ENCODE results near the gene LCTL. TPM values are rescaled to one million over a fixed set of nuclear protein-coding genes. Genes with fewer than 3 reads are reported as not detected.

LCTL gene
- polyA plus RNA-seq, 4 donors = 0.24 TPM; not detected in 3

DNA sequence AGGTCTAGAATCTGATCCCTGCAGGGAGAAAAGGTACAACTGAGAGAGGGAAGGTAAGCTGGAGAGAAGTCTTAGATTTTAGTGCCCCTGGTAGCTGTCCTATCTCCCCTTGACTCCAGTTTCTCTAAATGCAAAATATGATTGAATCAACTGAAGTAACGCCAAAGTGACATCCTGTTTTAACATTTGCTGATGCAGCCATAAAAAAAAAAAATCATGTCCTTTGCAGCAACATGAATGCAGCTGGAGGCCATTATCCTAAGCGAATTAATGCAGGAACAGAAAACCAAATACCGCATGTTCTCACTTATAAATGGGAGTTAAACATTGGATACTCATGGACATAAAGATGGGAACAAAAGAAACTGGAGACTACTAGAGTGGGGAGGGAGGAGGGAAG, 42.4 kb upstream of the LCTL start:
- H3K27ac ChIP-seq (ENCODE audit: low read depth in 1 of 3, low read length in 2 of 3) = no peak overlapping the region
- WGBS, 3 donors = 77 to 88% (median 86%) methylated on average over 3 of the region's 3 CpGs
- H3K27me3 ChIP-seq (ENCODE audit: control insufficient read depth in 3 of 3, insufficient read depth in 3 of 3, low read length in 3 of 3) = no peaks in the 10 kb centered on the region
- H3K36me3 ChIP-seq (ENCODE audit: control insufficient read depth in 3 of 3, insufficient read depth in 2 of 3, low read depth in 1 of 3, low read length in 3 of 3) = no peaks in the 10 kb centered on the region
- H3K4me3 ChIP-seq (ENCODE audit: low read depth in 1 of 3, low read length in 3 of 3) = no peak overlapping the region
- H3K4me1 ChIP-seq (ENCODE audit: control insufficient read depth in 3 of 3, insufficient read depth in 2 of 3, low read depth in 1 of 3, low read length in 2 of 3) = no peaks in the 10 kb centered on the region
- DNase-seq = no peak
- H3K9me3 ChIP-seq (ENCODE audit: control insufficient read depth in 2 of 2, insufficient read depth in 1 of 2, low read depth in 1 of 2, low read length in 1 of 2) = no peaks in the 10 kb centered on the region
- no peak for FAIRE-seq

DNA sequence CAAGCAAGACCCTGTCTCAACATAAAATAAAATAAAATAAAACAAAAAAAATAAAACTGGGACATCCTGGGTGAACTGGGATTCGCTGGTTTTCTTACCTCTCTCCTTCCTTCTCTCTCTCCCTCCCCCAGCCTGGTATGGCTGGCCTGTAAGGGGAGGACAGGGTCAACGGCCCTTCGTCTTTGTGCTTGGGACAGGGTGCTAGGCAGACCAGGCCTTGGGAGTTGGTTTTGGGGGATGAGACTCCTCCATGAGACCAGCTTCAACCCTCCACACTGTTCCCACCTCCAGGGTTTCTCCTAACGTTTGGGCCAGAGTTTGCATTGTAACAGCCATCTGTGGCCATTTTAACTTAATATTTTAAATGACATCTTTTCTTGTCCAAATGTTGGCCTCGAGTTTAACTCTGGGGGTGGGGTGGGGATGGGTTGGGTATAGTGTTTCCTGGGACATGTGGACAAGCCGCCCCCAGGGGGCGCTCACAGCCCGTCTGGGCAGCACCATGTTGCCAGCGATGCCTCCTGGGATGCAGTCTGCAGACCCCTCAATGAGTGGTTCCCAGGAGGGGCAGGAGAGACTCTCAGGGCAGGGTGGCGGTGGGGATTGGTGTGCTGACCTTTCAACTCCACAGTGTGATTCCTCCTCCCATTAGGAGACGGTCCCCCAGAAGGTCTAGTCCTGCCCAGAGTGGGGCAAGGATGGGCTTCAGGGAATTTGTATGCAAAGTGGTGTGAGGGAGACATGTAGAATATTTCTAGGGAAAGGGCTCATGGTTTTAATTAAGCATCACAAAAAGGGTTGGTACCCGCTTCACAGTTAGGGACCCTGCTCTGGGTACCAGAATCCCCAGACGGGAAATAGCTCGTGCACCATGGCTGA, 37.7 kb upstream of the LCTL start:
- Histone ChIP-seq H3K27ac (ENCODE audit: low read depth in 1 of 3, low read length in 2 of 3) (no peak overlapping the region), H3K4me3 (ENCODE audit: low read depth in 1 of 3, low read length in 3 of 3) (no peak overlapping the region), H3K36me3 (ENCODE audit: control insufficient read depth in 3 of 3, insufficient read depth in 2 of 3, low read depth in 1 of 3, low read length in 3 of 3) (no peaks in the 10 kb centered on the region), H3K27me3 (ENCODE audit: control insufficient read depth in 3 of 3, insufficient read depth in 3 of 3, low read length in 3 of 3) (no peaks in the 10 kb centered on the region), H3K4me1 (ENCODE audit: control insufficient read depth in 3 of 3, insufficient read depth in 2 of 3, low read depth in 1 of 3, low read length in 2 of 3) (no peaks in the 10 kb centered on the region), H3K9me3 (ENCODE audit: control insufficient read depth in 2 of 2, insufficient read depth in 1 of 2, low read depth in 1 of 2, low read length in 1 of 2) (no peaks in the 10 kb centered on the region)
- 39 to 43% (median 41%) methylated on average over 14 of the region's 14 CpGs for WGBS, 3 donors
- FAIRE-seq (no peak), DNase-seq (peak; percentile 43 to 82)

DNA sequence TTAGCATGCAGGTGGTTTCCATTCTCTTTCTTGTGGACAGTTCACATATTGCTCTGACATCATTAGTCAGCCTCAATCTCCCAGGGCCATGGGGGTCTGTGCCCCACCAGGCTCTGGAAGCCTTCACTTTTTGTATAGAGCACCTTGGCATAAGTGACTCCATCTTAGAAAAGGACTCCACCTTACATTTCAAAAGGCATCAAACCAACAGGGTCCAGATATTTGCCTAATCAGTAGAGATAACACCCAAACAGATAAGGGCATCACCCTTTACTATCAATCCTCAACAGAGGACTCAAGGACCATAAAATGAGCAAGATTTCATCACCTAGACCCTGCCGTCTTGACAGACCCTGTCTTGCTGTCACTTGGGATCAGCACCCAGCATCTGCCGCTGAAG, 35.7 kb upstream of the LCTL start:
- H3K27ac ChIP-seq (ENCODE audit: low read depth in 1 of 3, low read length in 2 of 3) = no peak overlapping the region
- H3K36me3 ChIP-seq (ENCODE audit: control insufficient read depth in 3 of 3, insufficient read depth in 2 of 3, low read depth in 1 of 3, low read length in 3 of 3) = no peaks in the 10 kb centered on the region
- no peak for DNase-seq
- no peaks in the 10 kb centered on the region for H3K9me3 ChIP-seq (ENCODE audit: control insufficient read depth in 2 of 2, insufficient read depth in 1 of 2, low read depth in 1 of 2, low read length in 1 of 2)
- no peaks in the 10 kb centered on the region for H3K27me3 ChIP-seq (ENCODE audit: control insufficient read depth in 3 of 3, insufficient read depth in 3 of 3, low read length in 3 of 3)
- 35 to 50% (median 37%) methylated on average over 2 of the region's 2 CpGs for WGBS, 3 donors
- FAIRE-seq = no peak
- no peak overlapping the region for H3K4me3 ChIP-seq (ENCODE audit: low read depth in 1 of 3, low read length in 3 of 3)
- H3K4me1 ChIP-seq (ENCODE audit: control insufficient read depth in 3 of 3, insufficient read depth in 2 of 3, low read depth in 1 of 3, low read length in 2 of 3) = no peaks in the 10 kb centered on the region

DNA sequence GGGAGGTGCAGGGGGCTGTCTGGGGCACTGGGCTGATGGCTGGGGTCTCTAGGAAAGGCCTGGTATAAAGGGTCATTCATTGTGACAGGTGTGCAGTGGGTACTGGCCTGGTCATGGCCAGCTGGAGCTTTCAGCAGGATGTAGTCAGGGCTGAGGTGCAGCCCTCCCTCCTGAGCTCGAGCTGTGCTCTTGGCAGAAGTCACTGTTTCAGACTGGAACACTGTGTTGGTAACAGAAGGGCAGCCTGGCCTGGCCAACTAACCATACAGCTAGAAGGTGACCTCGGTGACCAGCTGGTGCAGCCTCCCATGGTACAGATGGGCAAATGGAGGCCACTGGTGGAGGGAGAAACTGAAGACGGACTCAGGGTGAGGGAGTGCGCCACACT, 34.4 kb upstream of the LCTL start:
- FAIRE-seq = no peak
- H3K4me1 ChIP-seq (ENCODE audit: control insufficient read depth in 3 of 3, insufficient read depth in 2 of 3, low read depth in 1 of 3, low read length in 2 of 3) = no peaks in the 10 kb centered on the region
- 68 to 83% (median 72%) methylated on average over 4 of the region's 4 CpGs for WGBS, 3 donors

DNA sequence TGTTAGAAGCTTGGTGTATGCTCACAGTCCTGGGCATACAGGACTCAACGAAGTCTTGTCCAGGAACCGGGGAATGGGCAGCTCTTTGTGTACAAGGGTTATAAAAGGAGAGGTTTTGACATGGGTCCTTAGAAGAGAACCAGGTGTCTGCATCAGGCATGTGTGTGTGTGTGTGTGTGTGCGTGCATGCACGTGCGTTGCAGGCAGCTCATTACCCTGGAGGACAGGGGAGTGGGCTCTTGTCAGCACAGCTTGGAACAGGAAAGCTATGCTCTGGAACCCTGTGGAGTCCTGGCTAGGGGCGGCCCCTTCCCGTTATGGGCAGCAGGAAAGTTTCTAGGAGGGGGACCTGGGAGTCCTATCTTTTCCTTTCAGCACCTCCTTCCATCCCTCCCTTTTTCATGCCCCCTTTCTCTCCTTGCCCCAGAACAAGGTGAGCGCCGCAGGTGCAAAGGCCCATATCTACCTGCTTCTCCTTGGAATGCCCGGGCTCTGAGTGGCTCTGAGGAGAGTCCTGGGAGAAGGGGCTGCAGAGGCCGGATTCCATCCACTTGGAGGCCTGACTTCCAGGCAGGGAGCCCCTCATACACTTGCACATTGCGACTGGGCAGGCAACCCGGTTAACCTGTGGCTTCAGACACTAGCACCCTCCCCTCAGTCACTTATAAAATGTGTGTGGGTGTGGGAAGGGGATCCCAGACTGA, 33.9 kb upstream of the LCTL start:
- no peaks in the 10 kb centered on the region for H3K9me3 ChIP-seq (ENCODE audit: control insufficient read depth in 2 of 2, insufficient read depth in 1 of 2, low read depth in 1 of 2, low read length in 1 of 2)
- H3K27me3 ChIP-seq (ENCODE audit: control insufficient read depth in 3 of 3, insufficient read depth in 3 of 3, low read length in 3 of 3) = no peaks in the 10 kb centered on the region
- H3K27ac ChIP-seq (ENCODE audit: low read depth in 1 of 3, low read length in 2 of 3) = no peak overlapping the region
- 79 to 85% (median 80%) methylated on average over 13 of the region's 13 CpGs for WGBS, 3 donors
- DNase-seq = no peak
- H3K36me3 ChIP-seq (ENCODE audit: control insufficient read depth in 3 of 3, insufficient read depth in 2 of 3, low read depth in 1 of 3, low read length in 3 of 3) = no peaks in the 10 kb centered on the region
- no peaks in the 10 kb centered on the region for H3K4me1 ChIP-seq (ENCODE audit: control insufficient read depth in 3 of 3, insufficient read depth in 2 of 3, low read depth in 1 of 3, low read length in 2 of 3)
- H3K4me3 ChIP-seq (ENCODE audit: low read depth in 1 of 3, low read length in 3 of 3) = no peak overlapping the region
- no peak for FAIRE-seq

More for the DNA sequence above, 34.4 kb upstream of the LCTL start:
- DNase-seq = no peak
- Histone ChIP-seq H3K36me3 (ENCODE audit: control insufficient read depth in 3 of 3, insufficient read depth in 2 of 3, low read depth in 1 of 3, low read length in 3 of 3) (no peaks in the 10 kb centered on the region), H3K27me3 (ENCODE audit: control insufficient read depth in 3 of 3, insufficient read depth in 3 of 3, low read length in 3 of 3) (no peaks in the 10 kb centered on the region), H3K9me3 (ENCODE audit: control insufficient read depth in 2 of 2, insufficient read depth in 1 of 2, low read depth in 1 of 2, low read length in 1 of 2) (no peaks in the 10 kb centered on the region), H3K27ac (ENCODE audit: low read depth in 1 of 3, low read length in 2 of 3) (no peak overlapping the region), H3K4me3 (ENCODE audit: low read depth in 1 of 3, low read length in 3 of 3) (no peak overlapping the region)

DNA sequence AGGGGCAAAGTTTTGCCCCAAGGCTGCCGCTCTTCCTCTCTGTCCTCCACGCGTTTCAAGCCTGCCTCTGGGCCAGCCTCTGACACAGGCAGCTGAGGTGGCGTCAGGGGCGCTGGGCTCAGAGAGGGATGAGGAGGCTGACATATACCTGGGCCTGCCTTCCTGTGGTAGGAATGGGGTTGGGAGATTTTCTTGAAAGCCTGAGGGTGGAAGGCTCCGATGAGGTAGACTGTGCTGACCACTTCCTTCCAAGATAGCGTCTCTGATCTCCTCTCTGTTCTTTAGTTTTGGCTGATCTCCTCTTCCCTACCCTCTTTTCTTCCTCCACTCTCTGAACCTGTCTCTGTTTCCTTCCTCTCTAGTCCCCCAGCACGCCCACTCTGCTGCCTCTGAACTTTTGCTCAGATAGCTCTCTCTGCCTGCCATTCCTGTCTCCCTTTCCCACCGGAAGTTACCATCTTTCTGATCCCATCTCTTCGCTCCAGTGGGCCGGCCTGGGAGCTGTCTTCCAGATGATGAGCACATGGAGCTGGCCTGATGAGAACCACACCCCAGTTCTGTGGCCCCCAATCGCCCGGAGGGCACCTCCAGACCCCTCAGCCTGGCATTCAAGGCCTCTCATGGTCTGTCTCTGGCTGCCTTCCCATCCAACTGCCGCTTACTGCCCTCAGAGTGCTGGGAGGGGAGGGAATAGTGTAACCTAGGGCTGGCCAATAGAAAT, 32.5 kb upstream of the LCTL start:
- DNase-seq (no peak), FAIRE-seq (no peak)
- no peak overlapping the region for H3K4me3 ChIP-seq (ENCODE audit: low read depth in 1 of 3, low read length in 3 of 3)
- no peak overlapping the region for H3K27ac ChIP-seq (ENCODE audit: low read depth in 1 of 3, low read length in 2 of 3)
- H3K36me3 ChIP-seq (ENCODE audit: control insufficient read depth in 3 of 3, insufficient read depth in 2 of 3, low read depth in 1 of 3, low read length in 3 of 3) = no peaks in the 10 kb centered on the region
- no peaks in the 10 kb centered on the region for H3K4me1 ChIP-seq (ENCODE audit: control insufficient read depth in 3 of 3, insufficient read depth in 2 of 3, low read depth in 1 of 3, low read length in 2 of 3)
- H3K27me3 ChIP-seq (ENCODE audit: control insufficient read depth in 3 of 3, insufficient read depth in 3 of 3, low read length in 3 of 3) = no peaks in the 10 kb centered on the region
- 72 to 80% (median 76%) methylated on average over 13 to 14 of the region's 14 CpGs for WGBS, 3 donors
- no peaks in the 10 kb centered on the region for H3K9me3 ChIP-seq (ENCODE audit: control insufficient read depth in 2 of 2, insufficient read depth in 1 of 2, low read depth in 1 of 2, low read length in 1 of 2)

DNA sequence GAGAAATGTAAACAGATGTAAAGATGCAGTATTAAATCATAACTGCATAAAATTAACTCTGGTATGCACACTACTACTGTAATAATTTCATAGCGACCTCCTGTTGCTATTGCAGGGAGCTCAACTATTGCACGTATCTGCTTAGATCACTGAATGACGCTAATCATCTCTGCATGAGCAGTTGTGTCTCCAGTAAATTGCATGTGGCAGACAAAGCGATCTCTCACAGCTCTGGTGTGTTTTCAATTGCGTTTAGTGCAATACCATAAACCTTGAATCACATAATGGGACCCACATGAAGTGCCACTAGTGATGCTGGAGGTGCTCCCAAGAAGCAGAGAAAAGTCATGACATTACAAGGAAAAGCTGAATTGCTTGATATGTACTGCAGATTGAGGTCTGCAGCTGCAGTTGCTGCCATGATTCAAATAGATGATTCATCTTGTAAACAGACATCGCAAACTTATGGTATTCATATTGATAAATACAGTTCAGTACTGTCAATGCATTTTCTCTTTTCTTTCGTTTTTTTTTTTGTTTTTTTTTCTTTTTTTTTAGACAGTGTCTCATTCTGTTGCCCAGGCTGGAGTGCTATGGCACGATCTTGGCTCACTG, 30.2 kb upstream of the LCTL start:
- no peak for DNase-seq
- FAIRE-seq = no peak
- Histone ChIP-seq H3K27me3 (ENCODE audit: control insufficient read depth in 3 of 3, insufficient read depth in 3 of 3, low read length in 3 of 3) (no peaks in the 10 kb centered on the region), H3K36me3 (ENCODE audit: control insufficient read depth in 3 of 3, insufficient read depth in 2 of 3, low read depth in 1 of 3, low read length in 3 of 3) (no peaks in the 10 kb centered on the region), H3K27ac (ENCODE audit: low read depth in 1 of 3, low read length in 2 of 3) (no peak overlapping the region), H3K4me3 (ENCODE audit: low read depth in 1 of 3, low read length in 3 of 3) (no peak overlapping the region), H3K4me1 (ENCODE audit: control insufficient read depth in 3 of 3, insufficient read depth in 2 of 3, low read depth in 1 of 3, low read length in 2 of 3) (peaks cover 0 to 9% (median 0%) of the 10 kb centered on the region in 3 donors), H3K9me3 (ENCODE audit: control insufficient read depth in 2 of 2, insufficient read depth in 1 of 2, low read depth in 1 of 2, low read length in 1 of 2) (no peaks in the 10 kb centered on the region)
- 67 to 69% (median 68%) methylated on average over 8 of the region's 8 CpGs for WGBS, 3 donors

DNA sequence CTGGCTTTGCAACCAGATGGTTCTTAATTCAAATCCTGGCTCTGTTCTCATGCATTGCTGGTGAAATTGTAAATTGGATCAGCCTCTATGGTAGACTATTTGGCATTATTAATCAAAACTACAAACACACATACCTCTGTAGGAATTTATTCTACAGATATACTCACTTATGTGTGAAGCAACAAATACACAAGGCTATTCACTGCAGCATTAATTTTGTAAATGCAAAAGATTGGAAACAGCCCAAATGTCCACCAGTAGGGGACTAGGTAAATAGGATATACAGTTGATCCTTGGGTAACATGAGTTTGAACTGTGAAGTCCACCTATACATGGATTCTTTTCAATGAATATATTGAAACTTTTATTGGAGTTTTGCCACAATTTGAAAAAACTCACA, 29.5 kb upstream of the LCTL start:
- Histone ChIP-seq H3K27ac (ENCODE audit: low read depth in 1 of 3, low read length in 2 of 3) (no peak overlapping the region), H3K27me3 (ENCODE audit: control insufficient read depth in 3 of 3, insufficient read depth in 3 of 3, low read length in 3 of 3) (no peaks in the 10 kb centered on the region), H3K4me3 (ENCODE audit: low read depth in 1 of 3, low read length in 3 of 3) (no peak overlapping the region), H3K36me3 (ENCODE audit: control insufficient read depth in 3 of 3, insufficient read depth in 2 of 3, low read depth in 1 of 3, low read length in 3 of 3) (no peaks in the 10 kb centered on the region), H3K4me1 (ENCODE audit: control insufficient read depth in 3 of 3, insufficient read depth in 2 of 3, low read depth in 1 of 3, low read length in 2 of 3) (peaks cover 0 to 11% (median 0%) of the 10 kb centered on the region in 3 donors), H3K9me3 (ENCODE audit: control insufficient read depth in 2 of 2, insufficient read depth in 1 of 2, low read depth in 1 of 2, low read length in 1 of 2) (no peaks in the 10 kb centered on the region)
- no peak for DNase-seq
- FAIRE-seq = no peak

Measured in small intestine (tissue), 7 donors.